GM19463 (cell line): ENCODE measurements around the gene GRAP.

Source experiments
- ATAC-seq: cut with Tn5 transposase; IDR thresholded peaks from one replicate; pipeline ENCODE4 v1.9.1; 2021; ENCODE audit warnings: mild to moderate bottlenecking, moderate library complexity; ENCODE audit not compliant: unreplicated experiment

Gene GRAP

GRCh38 chr17:19019041-19019941 is 27.5 kb downstream of the GRAP start:
- ATAC-seq = no peak

GRCh38 chr17:19018600-19018950 is 28.2 kb downstream of the GRAP start:
- no peak for ATAC-seq

- no peak for ATAC-seq
These were observed 28.8 kb downstream of the GRAP start for GRCh38 chr17:19017804-19018599.

- ATAC-seq = no peak
These were observed 29.4 kb downstream of the GRAP start for GRCh38 chr17:19017401-19017800.

- ATAC-seq = no peak
These were observed 29.9 kb downstream of the GRAP start for GRCh38 chr17:19016881-19017280.

- no peak for ATAC-seq
These were observed 30.5 kb downstream of the GRAP start for GRCh38 chr17:19016297-19016696.

- no peak for ATAC-seq
These were observed 31.3 kb downstream of the GRAP start for GRCh38 chr17:19015428-19015827.

- no peak for ATAC-seq
These were observed 32.0 kb downstream of the GRAP start for GRCh38 chr17:19014628-19015215.

- ATAC-seq = no peak
These were observed 32.7 kb downstream of the GRAP start for GRCh38 chr17:19013806-19014627.

- ATAC-seq = no peak
These were observed 33.5 kb downstream of the GRAP start for GRCh38 chr17:19013226-19013625.

GRCh38 chr17:19012171-19013080 is 34.3 kb downstream of the GRAP start:
- no peak for ATAC-seq

- no peak for ATAC-seq
These were observed 35.2 kb downstream of the GRAP start for GRCh38 chr17:19011581-19011980.

- no peak for ATAC-seq
These were observed 35.8 kb downstream of the GRAP start for GRCh38 chr17:19010729-19011505.

- ATAC-seq = no peak
These were observed 36.8 kb downstream of the GRAP start for GRCh38 chr17:19009970-19010369.

GRCh38 chr17:19006698-19007097 is 40.1 kb downstream of the GRAP start:
- no peak for ATAC-seq

- ATAC-seq = no peak
These were observed 40.8 kb downstream of the GRAP start for GRCh38 chr17:19005789-19006430.

GRCh38 chr17:19005137-19005773 is 41.5 kb downstream of the GRAP start:
- no peak for ATAC-seq
